A172 (cell line): Measurements from ENCODE around the gene NR4A2. TPM values are rescaled to one million over a fixed set of nuclear protein-coding genes. Genes with fewer than 3 reads are reported as not detected.

Experiments
- DNase-seq: peaks from one replicate; pipeline ENCODE4 v3.0.0-alpha.2; 2015; ENCODE audit warnings: low spot score
- total RNA-seq: library from RNA; depleted of rRNA; stranded (reverse); fragments of >200 nt; shearing (Covaris generic); gene quantifications from 2 replicates; pipeline ENCODE4 v1.2.3, GENCODE V29; 2014; rRNA removed

NR4A2 gene
- 0.10 TPM in 2 replicates for total RNA-seq

DNA sequence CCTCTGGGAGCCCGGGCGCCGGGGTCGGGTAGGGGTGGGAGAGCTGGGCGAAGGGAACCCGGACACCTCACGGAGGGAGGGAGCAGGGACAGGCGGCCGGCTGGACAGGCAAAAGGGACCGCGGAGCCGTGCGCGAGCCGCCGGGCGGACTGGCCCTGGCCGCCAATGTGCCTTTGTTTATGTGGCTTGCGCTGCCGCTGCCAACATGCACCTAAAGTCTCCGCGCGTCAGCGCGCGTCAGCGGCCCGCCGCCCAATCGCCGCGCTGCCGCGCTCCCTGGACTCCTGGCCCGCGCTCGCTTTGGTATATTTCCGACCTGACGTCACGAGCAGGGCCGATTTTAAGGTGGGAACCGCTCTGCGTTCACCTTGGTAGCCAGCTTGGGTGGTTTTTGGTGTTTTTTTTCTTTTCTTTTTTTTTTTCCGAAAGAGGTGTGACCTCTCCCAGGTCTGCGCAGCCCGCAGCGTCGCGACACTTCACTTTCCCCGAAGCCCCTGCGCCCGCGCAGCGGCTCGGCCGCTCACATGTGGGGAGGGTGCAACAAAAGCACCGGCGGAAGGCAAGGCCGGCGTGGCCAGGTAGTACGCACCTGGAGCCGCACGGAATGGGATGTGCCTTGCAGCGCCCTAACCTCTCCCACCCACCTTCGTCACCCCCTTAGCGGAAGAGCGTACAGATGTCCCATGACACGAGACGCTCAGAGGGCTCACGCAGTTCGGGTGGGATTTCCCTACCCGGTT lies at the start of gene NR4A2:
Gene NR4A2, minus strand, starts transcription at position 188 of the 740 bp plus-strand sequence. CDS start 2,535 bp downstream, outside the sequence.
- peak; percentile 61 for DNase-seq

DNA sequence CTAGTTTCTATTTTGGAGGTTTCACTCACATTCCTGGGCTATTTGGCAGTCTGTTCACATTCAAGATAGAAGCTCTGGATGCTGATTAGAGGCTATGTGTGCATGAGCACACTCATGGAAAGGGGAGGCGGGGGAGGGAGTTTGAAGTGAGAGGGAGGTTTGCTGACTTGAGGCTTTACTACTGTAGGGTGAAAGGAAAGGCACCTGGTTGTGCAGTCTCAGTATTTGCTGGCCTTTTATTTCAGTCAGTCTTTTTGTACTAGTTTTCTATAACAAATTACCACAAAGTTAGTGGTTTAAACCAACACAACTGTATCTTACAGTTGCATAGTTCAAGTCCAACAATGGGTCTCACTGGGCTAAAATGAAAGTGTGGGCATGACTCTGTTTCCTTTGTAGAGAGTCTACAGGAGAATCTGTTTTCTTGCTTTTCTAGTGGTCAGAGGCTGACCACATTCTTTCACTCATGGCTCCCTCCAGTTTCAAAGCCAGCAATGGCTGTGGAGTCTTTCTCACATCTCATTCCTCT lies 47.7 kb upstream of the NR4A2 start:
- no peak for DNase-seq

DNA sequence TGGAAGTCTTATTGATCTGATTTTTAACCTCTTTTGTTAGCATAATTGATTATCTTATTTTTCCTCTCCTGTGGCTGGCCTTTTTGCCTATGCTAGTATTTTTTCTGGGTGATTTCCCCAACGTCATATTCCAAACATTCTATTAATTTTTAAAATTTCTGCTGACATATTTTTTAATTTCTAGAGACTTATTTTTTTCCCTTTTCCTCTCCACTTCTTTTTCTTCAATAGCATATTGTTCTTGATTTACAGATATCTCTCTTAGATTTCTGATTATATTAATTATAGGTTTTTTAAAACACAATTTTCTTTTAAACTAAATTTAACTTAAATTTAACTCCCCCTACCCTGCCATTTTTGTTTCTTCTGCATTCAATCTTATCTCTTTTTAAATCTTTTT lies 47.2 kb upstream of the NR4A2 start:
- DNase-seq = no peak

DNA sequence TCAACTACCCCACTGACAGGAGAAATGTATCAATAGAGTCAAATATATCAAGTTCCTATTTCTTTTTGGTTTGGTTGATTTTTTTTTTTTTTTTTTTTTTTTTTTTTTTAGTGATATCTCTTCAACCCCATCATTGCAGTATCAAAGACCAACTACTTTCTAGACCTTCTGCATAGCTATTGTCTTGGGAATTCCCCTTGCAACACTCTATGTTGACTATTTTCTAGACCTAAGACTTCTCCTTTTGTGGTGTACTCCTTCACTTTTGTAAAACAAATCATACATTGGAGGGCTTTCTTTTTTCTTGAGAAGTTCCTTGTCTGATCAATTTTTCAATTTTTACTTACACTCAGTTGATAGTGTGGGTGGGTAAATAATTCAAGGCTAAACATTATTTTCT lies 46.5 kb upstream of the NR4A2 start:
- no peak for DNase-seq

DNA sequence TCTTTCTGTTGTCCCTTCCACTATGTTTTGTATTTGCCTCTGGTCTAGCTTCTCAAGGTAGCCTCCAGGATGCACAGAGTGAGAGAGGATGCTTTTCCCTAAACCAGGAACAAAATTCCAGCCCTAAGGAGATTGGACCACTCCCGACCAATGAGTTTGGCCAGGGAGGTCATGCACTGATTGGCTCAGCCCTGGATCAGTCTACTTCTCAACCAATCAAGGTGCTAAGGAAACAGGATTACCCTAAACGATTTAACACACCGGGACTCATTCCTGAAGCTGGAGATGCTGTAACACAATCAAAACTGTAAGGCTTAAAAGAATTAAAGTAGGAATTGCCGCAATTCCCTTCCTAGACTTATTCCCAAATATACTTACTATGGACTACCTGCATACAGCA lies 34.2 kb upstream of the NR4A2 start:
- DNase-seq = no peak

DNA sequence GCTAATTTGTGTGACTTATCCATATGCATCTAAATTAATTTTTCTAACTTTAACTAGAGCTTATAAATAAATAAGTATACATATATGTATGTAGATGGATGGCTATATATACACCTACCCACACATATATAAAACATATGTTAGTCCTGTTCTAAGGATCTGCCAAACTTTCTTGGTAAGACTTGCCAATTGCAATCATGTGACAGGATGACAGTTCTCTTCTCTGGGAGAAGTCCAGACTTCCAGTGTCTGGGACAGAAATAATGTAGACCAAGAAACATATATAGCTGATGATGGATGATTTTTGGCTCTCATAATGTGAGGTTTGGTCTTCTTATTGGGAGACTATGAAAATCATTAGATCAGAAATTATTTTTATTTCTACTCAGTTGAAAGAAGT lies 30.6 kb upstream of the NR4A2 start:
- no peak for DNase-seq

DNA sequence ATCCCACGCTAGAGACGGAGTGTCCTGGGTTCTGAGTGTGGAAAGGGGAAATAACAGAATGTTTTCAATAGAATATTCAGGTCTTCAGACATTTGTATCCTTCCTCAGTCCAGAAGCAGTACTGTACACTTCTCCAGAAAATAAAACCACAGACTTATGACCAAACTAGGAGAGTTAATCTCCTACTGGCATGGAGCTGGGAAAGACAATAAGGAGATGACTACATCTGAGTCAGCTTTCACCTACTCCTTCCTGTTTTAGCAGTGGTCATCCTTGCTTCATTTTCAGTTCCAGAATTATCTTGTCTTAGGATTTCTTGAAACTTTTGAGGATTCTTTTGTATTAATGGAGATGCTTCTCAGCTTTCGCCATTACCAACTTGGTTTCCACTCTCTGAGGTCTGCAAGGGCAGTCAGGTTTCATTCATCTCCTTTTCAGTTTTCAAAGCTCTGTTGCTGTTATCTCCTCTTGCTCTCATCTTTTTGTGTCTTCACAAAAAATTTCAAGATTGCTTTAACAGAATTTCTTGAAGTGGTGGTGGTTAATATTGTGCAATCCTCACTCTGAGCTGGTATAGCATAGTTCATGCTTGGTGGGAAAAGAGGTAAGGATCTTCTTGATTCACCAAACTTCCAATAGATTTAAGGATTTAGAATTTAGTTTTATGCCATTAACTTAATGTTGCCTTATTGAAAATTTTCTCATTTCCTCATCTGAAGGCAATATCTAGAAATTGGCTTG lies 23.7 kb upstream of the NR4A2 start:
- peak; percentile 66 for DNase-seq

DNA sequence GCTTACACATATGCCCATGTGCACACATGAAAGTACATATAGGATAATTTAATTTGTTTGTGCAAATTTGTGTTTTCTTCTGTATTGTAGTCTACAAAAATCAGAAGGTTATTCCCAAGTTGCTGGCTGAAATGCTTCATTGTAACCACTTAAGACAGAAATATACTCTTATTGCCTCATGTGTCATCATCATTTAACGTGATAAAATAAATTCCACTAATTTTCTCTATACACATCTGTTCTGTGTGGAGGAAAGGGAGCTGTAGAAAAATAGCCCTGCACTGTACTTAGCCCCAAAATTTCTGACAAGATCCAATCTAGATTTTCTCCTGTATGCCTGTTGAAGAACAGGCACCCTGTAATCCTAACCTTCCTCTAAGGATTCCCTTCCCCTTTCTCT lies 20.4 kb upstream of the NR4A2 start:
- DNase-seq = no peak

DNA sequence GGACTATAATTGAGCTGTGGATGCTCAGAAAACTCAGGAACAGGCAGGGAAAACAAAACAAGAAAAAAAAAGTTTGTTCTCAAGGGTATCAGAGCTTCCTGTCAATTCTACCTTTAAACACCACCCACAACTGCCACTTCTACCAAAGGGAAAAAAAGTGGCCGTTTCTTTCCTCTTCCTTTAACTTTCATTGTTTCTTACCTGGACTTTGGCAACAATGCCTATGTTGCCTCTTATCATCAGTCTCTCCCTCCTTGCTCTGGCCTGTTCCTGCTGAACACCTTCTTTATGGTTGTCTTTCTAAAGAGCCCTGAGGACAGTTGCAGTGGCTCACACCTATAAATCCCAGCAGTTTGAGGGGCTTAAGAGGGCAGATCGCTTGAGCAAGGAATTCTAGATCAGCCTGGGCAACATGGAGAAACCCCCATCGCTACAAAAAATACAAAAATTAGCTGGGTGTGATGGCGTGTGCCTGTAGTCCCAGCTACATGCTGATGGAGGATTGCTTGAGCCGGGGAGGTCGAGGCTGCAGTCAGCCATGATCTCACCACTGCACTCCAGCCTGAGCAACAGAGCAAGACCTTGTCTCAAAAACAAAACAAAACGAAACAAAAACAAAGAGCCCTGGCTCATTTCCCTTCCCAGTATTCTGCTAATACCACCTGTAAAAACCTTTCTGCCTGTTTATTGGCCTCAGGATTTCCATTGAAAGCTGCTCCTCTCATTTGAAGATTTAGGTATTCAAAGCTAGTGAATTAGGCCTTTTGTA lies 18.0 kb upstream of the NR4A2 start:
- no peak for DNase-seq

DNA sequence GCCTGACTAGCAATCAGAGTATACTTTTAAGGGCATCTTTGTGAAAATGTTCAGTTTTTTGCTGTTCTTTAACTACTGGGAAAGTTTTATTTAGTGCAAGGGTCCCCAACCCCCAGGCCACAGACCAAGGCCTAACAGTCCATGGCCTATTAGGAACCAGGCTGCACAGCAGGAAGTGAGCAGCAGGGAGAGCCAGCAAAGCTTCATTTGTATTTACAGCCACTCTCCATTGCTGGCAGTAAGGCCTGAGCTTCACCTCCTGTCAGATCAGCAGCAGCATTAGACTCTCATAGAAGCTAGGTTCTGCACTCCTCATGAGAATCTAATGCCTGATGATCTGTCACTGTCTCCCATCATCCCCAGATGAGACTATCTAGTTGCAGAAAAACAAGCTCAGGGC lies 17.1 kb upstream of the NR4A2 start:
- no peak for DNase-seq

DNA sequence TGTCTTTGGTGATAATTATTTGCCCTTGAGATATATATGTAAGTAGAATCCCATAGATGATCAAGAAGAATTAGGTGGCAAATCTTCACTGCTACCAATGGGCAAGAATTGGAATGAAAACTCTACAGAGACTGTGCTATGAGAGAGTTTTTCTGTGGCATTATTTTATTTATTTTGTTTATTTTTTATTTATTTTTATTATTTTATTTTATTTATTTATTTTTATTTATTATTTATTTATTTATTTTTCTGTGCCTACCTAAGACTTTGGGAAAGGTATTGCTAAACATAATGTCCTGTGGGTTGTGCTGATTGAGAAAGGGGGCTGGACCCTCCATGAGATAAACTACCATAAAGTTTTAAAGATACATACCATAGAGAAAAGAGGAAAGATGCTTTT lies 16.6 kb upstream of the NR4A2 start:
- DNase-seq = no peak

DNA sequence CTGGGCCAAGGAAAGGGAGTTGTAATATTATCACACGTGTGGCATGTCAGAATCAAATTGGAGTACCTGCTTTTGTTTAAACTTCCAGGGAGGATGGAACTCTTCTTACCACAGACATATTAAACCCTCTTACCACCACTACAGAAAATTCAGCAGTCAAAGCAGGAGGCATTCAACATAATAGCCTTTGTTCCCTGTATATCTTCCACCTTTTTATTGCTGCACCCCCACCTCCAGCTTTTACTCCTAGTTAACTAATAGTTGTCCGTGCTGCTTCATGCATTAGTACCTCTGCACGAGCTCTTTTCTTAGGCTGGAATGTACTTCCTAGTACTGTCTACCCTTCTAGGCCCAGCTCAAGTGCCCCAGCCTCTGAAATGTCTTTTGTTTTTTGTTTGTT lies 14.9 kb upstream of the NR4A2 start:
- no peak for DNase-seq

DNA sequence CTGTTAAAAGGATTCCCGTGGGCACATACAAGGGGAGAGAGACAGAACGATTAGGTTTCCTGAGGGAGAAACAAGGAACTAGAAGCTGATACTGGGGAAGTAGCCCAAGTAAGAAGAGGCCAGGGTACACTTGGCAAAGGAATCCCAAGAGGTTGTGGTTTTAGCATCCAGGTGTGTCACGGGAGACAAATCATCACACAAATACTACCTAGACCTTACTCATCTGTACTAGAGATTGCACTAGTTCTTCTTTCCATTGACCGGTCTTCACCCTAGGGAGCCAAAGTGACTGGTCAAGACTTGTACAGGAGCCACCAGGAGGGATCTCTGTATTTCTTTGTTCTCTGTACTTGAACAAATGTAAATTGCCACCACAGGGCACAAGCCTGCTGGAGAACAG lies 14.2 kb upstream of the NR4A2 start:
- DNase-seq = no peak

DNA sequence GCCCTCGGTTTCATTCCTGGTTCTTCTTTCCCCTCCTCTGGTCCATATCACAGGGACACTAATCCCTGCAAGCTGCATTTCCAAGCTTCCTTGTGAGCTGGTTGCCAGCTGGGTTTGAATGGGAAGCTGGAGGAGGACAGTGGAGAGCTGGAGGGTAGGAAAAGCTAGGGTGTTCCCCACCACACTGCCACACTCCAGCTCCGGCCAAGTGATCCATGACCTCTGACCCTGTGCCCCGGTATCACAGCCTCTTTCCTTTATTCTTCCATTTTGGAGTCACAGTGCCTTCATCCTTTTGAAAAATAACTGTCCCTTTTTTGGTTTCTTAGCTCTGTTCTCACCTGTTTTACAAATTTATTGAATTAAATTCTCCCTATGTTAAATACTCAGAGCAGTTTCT lies 13.1 kb upstream of the NR4A2 start:
- DNase-seq = no peak

DNA sequence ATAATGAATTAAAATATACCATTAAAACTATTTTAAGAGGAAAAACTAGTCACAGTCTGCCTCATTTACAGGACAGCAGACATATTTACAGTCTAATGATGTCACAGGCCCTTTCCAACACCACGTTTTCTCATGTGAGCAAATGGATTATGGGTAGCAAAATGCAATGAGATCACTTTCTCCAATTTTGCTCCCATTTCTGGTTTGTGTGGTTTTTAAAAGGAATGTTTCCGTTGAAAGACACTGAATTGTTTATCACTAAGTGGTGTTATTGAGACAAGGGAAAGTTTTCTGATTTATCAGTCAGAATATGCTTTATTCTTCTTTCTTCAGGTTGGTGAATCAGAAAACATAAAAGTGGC lies 11.4 kb upstream of the NR4A2 start:
- DNase-seq = peak; percentile 29

DNA sequence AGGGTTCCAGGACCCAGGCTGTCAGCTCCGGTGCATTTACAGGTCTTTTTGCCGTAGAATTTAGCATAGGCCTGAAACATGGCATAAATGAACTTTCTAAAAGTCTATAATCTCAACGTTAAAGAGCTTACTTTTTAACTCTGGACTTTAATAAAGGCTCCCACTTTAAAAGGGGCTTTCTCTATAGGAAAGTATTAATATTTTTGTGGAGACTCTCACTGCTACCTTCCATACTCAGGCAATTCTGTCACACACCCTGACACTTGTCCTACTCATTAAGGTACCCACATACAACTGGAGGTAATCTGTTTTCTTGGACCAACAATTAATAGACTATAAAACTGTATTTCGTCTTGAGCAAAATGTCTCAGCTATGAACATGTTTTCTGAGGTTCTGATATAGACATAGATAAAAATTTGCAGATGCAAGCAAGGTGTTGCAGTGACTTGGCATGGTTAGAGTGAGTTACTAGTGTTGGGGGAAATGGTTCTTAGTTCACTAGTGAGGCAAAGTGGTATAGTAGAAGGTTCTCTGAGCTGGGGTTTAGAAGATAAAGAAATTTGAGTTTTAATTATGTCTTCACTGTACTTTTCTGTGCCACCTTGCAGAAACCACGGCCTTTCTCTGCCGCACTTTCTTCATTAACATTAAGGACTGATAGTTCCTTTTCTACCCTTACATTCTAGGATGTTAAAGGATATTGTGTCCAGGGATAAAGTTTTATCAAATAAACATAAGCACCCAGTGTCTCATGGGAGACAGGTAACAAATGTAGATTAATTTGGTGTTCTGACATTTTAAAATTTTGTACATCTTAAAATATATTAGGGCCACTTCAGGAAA lies 10.8 kb upstream of the NR4A2 start:
- no peak for DNase-seq

DNA sequence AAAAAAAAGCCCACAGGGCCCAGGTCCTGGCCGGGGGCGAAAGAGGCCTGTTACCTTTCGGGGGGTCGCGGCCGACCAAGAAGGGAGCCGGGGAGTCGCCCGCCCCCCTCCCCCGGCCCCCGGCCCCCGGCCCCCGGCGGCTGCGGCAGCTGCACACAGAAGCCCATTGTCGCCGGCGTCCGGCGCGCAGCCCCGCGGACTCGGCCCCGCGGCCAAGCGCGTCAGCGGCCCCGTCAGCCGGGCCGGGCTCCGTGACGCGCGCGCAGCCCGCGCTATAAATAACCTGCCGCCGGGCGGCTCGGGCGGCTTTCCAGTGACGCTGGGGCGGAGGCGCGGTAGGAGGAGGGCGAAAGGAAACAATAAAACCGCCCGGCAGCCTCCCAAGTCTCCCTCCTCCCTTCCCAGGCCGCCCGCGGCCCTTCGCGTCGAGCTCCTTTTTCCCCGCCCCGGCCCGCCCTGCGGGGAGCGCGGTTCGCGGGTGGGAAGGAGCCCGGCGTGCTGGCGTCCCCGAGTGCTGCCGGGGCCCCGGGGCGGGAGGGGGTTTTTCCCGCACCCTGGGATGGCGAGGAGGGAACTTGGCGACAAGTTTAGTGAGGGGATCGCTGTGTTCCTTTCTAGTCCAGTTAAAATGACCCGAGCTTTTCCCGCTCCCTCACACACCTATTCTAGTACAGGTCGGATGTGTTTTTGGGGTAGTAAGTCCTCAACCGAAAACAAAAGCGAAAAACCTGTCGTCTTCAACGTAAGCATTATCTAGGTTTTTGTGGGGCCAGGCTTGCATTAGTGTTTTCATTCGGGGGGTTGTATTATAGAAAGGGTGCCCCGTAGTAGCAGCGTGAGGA lies 10.0 kb upstream of the NR4A2 start:
- peak; percentile 90 for DNase-seq

DNA sequence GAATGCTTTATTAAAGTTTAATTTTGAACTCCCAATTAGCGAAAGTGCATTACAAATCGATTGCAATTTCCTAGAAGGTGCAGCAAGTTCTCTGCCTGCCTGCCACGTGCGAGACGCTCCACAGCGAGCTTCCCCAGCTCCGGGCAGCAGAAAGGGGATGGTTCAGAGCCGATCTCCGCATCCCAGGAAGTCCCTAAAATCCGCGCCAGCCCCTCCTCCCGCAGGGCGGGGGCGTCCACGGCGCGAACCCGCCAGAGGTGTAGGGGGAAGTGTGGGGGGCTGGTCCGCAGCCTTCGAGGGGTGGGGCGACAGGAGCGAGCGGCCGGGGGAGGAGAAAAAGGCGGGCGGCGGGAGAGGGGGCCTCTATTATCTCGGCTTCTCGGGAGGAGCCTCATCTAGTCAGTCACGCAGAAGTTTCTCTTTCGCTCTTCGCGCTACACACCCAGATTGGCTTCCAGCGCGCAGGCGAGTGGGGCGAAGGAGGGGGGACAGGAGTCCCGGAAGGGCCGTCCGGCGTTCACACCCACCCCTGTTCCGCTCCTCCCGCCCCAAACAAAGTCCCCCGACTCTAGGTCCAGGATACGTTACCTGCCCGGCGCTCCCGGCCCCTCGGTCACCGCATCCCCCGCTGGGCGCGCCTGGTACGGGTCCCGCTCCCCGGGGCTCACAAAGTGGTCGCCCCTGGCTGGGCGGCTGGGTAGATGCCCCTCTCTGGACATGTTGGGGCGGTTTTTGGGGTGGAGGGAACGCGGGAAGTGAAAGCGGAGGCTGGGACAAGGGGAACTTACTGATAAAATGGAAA lies 9.1 kb upstream of the NR4A2 start:
- DNase-seq = peak; percentile 96

DNA sequence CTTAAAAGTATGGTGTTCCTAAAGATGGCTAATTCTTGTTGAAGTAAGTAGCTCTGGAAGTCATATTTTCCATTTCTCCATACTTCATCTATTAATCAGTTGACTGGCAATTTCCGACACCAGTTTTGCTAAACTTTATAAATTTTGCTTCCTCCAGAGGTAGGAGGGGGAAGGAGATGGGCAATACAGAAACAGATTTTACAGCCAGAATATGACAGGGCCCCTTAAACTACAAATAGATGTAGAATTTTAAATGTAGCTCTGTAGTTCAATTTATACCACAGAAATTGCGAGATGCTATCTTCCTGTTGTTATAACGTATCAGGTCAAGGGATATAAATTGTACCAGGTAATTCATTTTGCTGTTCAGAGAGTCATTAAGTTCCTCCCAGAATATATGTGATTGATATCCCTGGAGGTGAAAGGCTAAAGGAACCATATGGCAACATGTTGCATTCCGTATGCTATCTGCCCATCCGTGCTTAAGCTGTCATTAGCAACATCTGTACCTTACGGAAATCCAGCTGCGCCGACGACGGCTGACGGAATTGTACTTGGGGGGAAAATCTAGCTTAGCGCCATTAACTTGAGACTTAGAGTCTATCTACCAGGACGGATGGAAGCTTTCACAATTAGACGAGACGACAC lies 8.4 kb upstream of the NR4A2 start:
- no peak for DNase-seq
